Ovary (tissue), 9 donors: ENCODE measurements around the gene SEMA3B. TPM values are rescaled to one million over a fixed set of nuclear protein-coding genes. Genes with fewer than 3 reads are reported as not detected.
A peak's percentile ranks its signal among the peaks of the same experiment; 100 is the strongest.

Experiments used
- DNase-seq, 5 donors: peaks; one replicate each; pipeline ENCODE4 v3.0.0-alpha.2; 2019 to 2020
- H3K27ac ChIP-seq, 2 donors: fragments of 200-600 bp; one replicate each; pipeline versions ENCODE4 v1.5.1 to v1.8.0; 2019 to 2022
- H3K27me3 ChIP-seq: fragments of 200-600 bp; one replicate; pipeline ENCODE4 v1.8.0; 2022
- H3K36me3 ChIP-seq: fragments of 200-600 bp; sonication (generic); one replicate; pipeline ENCODE4 v1.5.1; 2019
- H3K4me1 ChIP-seq: one replicate; pipeline ENCODE4 v1.8.1; 2013; ENCODE audit warnings: mild to moderate bottlenecking, moderate library complexity; ENCODE audit not compliant: insufficient read depth
- H3K4me3 ChIP-seq: fragments of 200-600 bp; sonication (generic); one replicate; pipeline ENCODE4 v1.5.1; 2017
- H3K9me3 ChIP-seq, 2 donors: fragments of 200-600 bp in 1 of 2; sonication (generic) in 1 of 2; one replicate each; pipeline versions ENCODE4 v1.5.1 to v1.8.1; 2013 to 2019; ENCODE audit warnings: mild to moderate bottlenecking in 1 of 2, moderate library complexity in 1 of 2
- EP300 ChIP-seq: sonication (generic); formaldehyde crosslinking; IDR thresholded peaks from one replicate; pipeline ENCODE4 v1.6.1; 2017; ENCODE audit warnings: antibody characterized with exemption
- POLR2A ChIP-seq: fragments of 450-650 bp; IDR thresholded peaks from one replicate; pipeline ENCODE4 v1.6.1; 2017; ENCODE audit warnings: antibody characterized with exemption, mild to moderate bottlenecking, moderate library complexity
- WGBS, 3 donors: extraction: QIAGEN DNeasy Blood & Tissue Kit in 1 of 3; methylation state at CpG; one replicate each; pipeline versions ENCODE4 v1.1.5 to v1.1.7; 2013 to 2017; 5-methylcytosine and 5-hydroxymethylcytosine counted together
- intact Hi-C, 4 donors: fragments of 100-400 bp; cut with DNase I; formaldehyde crosslinking; loops; one replicate each; pipeline versions ENCODE4 v1.11.0 to v1.15.1; 2022 to 2023
- polyA plus RNA-seq, 2 donors: library from polyadenylated mRNA; stranded (reverse); fragments of 200-250 nt in 1 of 2; fragments of 350-450 nt in 1 of 2; fragmentation: Illumina TruSeq in 1 of 2; extraction: RNeasy Lipid Tissue Mini Kit (QIAGEN cat#74804) in 1 of 2; gene quantifications; one replicate each; pipeline ENCODE4 v1.2.3, GENCODE V29; 2013 to 2014
- total RNA-seq, 7 donors: library from RNA; depleted of rRNA in 2 of 7; stranded (reverse); fragments of >200 nt in 2 of 7; fragmentation: NEBNext Ultra II Directional in 3 of 7; extraction: Animal tissue kit (Norgen Biotek cat#: 25700) in 3 of 7; gene quantifications; one replicate each; pipeline versions ENCODE4 v1.1.0 to v1.2.4, GENCODE V29; 2016 to 2023
- TF ChIP-seq, protein P1 (sequence below), 3 donors: fragments of 450-650 bp in 2 of 3; fragments of 200-600 bp in 1 of 3; IDR thresholded peaks; one replicate each; pipeline versions ENCODE4 v1.5.1 to v1.8.0; 2016 to 2022; ENCODE audit warnings: antibody characterized with exemption in 3 of 3, mild to moderate bottlenecking in 1 of 3
- donor health status: DM: no; HTN: no; CAD: no; lungs with moderate emphysema.
- donor health status: DM: no; HTN: no; CAD: no.
- donor health status: Bipolar disorder and iron deficiency.
- donor health status: DM: yes; HTN: yes; CAD: no.
- donor health status: DM: no; HTN: no; CAD: no.
- donor health status: DM: yes; HTN: yes; CAD: no.

Gene SEMA3B
- total and polyA plus RNA-seq, 9 donors, result 5.0 to 224 (median 51.1) TPM

- Histone ChIP-seq H3K27me3 (no peaks in the 10 kb centered on the region), H3K27ac (peak overlapping the region in 1 of 2 donors; percentile 99), H3K4me1 (peaks cover 42% of the 10 kb centered on the region), H3K4me3 (no peak overlapping the region), H3K36me3 (no peaks in the 10 kb centered on the region), H3K9me3 (no peaks in the 10 kb centered on the region)
- WGBS, 3 donors, result 73 to 82% (median 79%) methylated on average over 7 of the region's 7 CpGs
- TF ChIP-seq, protein P1, sequence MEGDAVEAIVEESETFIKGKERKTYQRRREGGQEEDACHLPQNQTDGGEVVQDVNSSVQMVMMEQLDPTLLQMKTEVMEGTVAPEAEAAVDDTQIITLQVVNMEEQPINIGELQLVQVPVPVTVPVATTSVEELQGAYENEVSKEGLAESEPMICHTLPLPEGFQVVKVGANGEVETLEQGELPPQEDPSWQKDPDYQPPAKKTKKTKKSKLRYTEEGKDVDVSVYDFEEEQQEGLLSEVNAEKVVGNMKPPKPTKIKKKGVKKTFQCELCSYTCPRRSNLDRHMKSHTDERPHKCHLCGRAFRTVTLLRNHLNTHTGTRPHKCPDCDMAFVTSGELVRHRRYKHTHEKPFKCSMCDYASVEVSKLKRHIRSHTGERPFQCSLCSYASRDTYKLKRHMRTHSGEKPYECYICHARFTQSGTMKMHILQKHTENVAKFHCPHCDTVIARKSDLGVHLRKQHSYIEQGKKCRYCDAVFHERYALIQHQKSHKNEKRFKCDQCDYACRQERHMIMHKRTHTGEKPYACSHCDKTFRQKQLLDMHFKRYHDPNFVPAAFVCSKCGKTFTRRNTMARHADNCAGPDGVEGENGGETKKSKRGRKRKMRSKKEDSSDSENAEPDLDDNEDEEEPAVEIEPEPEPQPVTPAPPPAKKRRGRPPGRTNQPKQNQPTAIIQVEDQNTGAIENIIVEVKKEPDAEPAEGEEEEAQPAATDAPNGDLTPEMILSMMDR (IDR thresholded peaks at IDR 0.05), result no peak
- TF ChIP-seq EP300 (no peak), POLR2A (no peak)
- DNase-seq, result peak in 1 of 5 donors; percentile 34
- intact Hi-C loops, result loop anchor here in 1 of 4 donors (10.0 kb wide), 1 partner anchor 62 kb away; the partner anchor contains the start of genes HYAL2 and TUSC2
These were observed 6.2 kb upstream of the SEMA3B start for GRCh38 chr3:50262778-50263177.

GRCh38 chr3:50263478-50264382 is 5.2 kb upstream of the SEMA3B start:
- intact Hi-C loops, result loop anchor here in 1 of 4 donors (10.0 kb wide), 1 partner anchor 61 kb away; the partner anchor contains the start of genes HYAL2 and TUSC2
- 38 to 46% (median 40%) methylated on average over 6 of the region's 6 CpGs for WGBS, 3 donors
- Histone ChIP-seq H3K4me3 (no peak overlapping the region), H3K4me1 (peaks cover 46% of the 10 kb centered on the region), H3K36me3 (no peaks in the 10 kb centered on the region), H3K27me3 (no peaks in the 10 kb centered on the region), H3K27ac (peak overlapping the region; percentile 62 to 99), H3K9me3 (no peaks in the 10 kb centered on the region)
- TF ChIP-seq POLR2A (no peak), EP300 (no peak)
- TF ChIP-seq, protein P1 (IDR thresholded peaks at IDR 0.05), result no peak
- peak; percentile 63 to 78 (median 74) for DNase-seq

DNA sequence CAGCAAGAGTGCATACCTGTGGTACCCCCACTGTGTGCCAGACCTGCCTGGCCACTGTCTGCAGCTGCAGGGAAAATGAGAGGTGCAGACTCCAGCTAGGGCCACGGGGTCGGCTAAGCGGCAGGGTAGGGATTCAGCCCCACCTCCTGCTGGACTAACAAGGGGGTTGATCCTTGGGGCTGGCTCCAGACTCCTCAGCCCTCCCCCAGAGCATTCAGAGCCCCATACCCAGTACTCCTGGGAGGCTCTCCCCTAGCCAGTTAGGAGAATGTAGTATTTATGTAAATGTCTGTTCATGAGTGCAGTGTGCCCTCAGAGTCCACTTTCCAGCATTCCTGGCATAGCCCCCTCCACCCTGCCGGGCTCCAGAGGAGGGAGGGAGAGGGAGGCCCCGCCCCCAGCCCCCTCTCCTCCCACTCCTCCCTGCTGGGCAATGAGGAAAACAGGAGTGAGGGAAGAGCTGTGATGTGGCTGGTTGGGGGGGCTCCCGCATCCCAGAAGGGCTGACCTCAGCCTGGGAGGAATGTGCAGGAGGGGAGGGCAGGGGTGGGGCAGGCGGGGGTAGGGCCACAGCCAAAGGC is 4.5 kb upstream of the SEMA3B start:
- 1 to 9% (median 2%) methylated on average over 7 of the region's 7 CpGs for WGBS, 3 donors
- intact Hi-C loops, result loop anchor here in 1 of 4 donors (10.0 kb wide), 1 partner anchor 60 kb away; the partner anchor contains the start of genes HYAL2 and TUSC2
- Histone ChIP-seq H3K36me3 (no peaks in the 10 kb centered on the region), H3K27me3 (no peaks in the 10 kb centered on the region), H3K9me3 (no peaks in the 10 kb centered on the region), H3K4me3 (no peak overlapping the region), H3K27ac (peak overlapping the region; percentile 62 to 99), H3K4me1 (peaks cover 52% of the 10 kb centered on the region)
- DNase-seq, result peak; percentile 91 to 94 (median 93)
- TF ChIP-seq, protein P1 (IDR thresholded peaks at IDR 0.05), result no peak
- TF ChIP-seq EP300 (no peak), POLR2A (no peak)

GRCh38 chr3:50264964-50265485 is 3.9 kb upstream of the SEMA3B start:
- 50 to 54% (median 53%) methylated on average over 7 of the region's 7 CpGs for WGBS, 3 donors
- intact Hi-C loops, result loop anchor here in 1 of 4 donors (10.0 kb wide), 1 partner anchor 60 kb away; the partner anchor contains the start of genes HYAL2 and TUSC2
- Histone ChIP-seq H3K4me1 (peaks cover 57% of the 10 kb centered on the region), H3K9me3 (no peaks in the 10 kb centered on the region), H3K27ac (peak overlapping the region; percentile 62 to 99), H3K4me3 (no peak overlapping the region), H3K27me3 (no peaks in the 10 kb centered on the region), H3K36me3 (no peaks in the 10 kb centered on the region)
- TF ChIP-seq POLR2A (no peak), EP300 (no peak)
- TF ChIP-seq, protein P1 (IDR thresholded peaks at IDR 0.05), result no peak
- peak in 4 of 5 donors; percentile 53 to 71 (median 64) for DNase-seq
